IMR-90 (cell line): ENCODE data around the gene SCAMP1. TPM values are rescaled to one million over a fixed set of nuclear protein-coding genes. Genes with fewer than 3 reads are reported as not detected.
"Not testable (repeated sequence)": the region's sequence is repeated elsewhere in the genome, so short reads cannot be mapped to it uniquely, and the experiment has no call there.

Experiments
- ATAC-seq: fragments of 200-7000 bp; cut with Tn5 transposase; 2 replicates; pipeline ENCODE4 v1.9.1; 2020; ENCODE audit warnings: low read depth, mild to moderate bottlenecking, moderate library complexity
- BruUV-seq: library from RNA; stranded (reverse); fragments of 400-500 nt; replicated peaks from 2 replicates; lab custom pipeline; 2021; lab: Mats Ljungman, UMichigan
- CTCF ChIA-PET: fragments of 300-600 bp; formaldehyde crosslinking; extraction: SDS; loops from one replicate; lab custom pipeline; 2021; ENCODE audit warnings: antibody characterized with exemption; lab: Yijun Ruan, JAX
- POLR2A ChIA-PET: fragments of 300-600 bp; sonication (Branson Sonifier 250); formaldehyde crosslinking; loops from one replicate; lab custom pipeline; 2022; ENCODE audit warnings: antibody characterized with exemption; ENCODE audit not compliant: unreplicated experiment; lab: Charles Lee
- DNase-seq: peaks from one replicate; pipeline ENCODE4 v3.0.0; 2013
- H2AFZ ChIP-seq: replicated peaks from 2 replicates; pipeline ENCODE3; 2013; ENCODE audit warnings: low read length, mild to moderate bottlenecking; ENCODE audit not compliant: poor library complexity
- H2AK5ac ChIP-seq: 2 replicates; pipeline ENCODE4 v1.6.1; 2013; ENCODE audit warnings: low read depth, low read length, inconsistent platforms
- H2AK9ac ChIP-seq: replicated peaks from 2 replicates; pipeline ENCODE3; 2013; ENCODE audit warnings: mild to moderate bottlenecking, low read depth, low read length, moderate library complexity; ENCODE audit not compliant: poor library complexity
- H2BK120ac ChIP-seq: 2 replicates; pipeline ENCODE4 v1.6.1; 2013; ENCODE audit warnings: low read depth, low read length, inconsistent platforms
- H2BK15ac ChIP-seq: 3 replicates; pipeline ENCODE4 v1.6.1; 2013; ENCODE audit warnings: low read depth, low read length, inconsistent platforms
- H2BK20ac ChIP-seq: 2 replicates; pipeline ENCODE4 v1.6.1; 2013; ENCODE audit warnings: low read depth, mild to moderate bottlenecking, inconsistent platforms, low read length, moderate library complexity
- H2BK5ac ChIP-seq: 2 replicates; pipeline ENCODE4 v1.6.1; 2013; ENCODE audit warnings: mild to moderate bottlenecking, low read depth, low read length, inconsistent platforms; ENCODE audit not compliant: poor library complexity, severe bottlenecking
- H3K14ac ChIP-seq: replicated peaks from 2 replicates; pipeline ENCODE4 v1.6.1; 2013; ENCODE audit warnings: low read depth, low read length, inconsistent platforms
- H3K18ac ChIP-seq: 2 replicates; pipeline ENCODE4 v1.6.1; 2013; ENCODE audit warnings: low read depth, low read length, control low read depth
- H3K23ac ChIP-seq: 2 replicates; pipeline ENCODE4 v1.6.1; 2013; ENCODE audit warnings: low read depth, low read length, inconsistent platforms
- H3K27ac ChIP-seq: 2 replicates; pipeline ENCODE4 v1.5.1; 2013; ENCODE audit warnings: mild to moderate bottlenecking, control low read depth, low read length; ENCODE audit not compliant: insufficient read depth
- H3K27me3 ChIP-seq: 2 replicates; pipeline ENCODE4 v1.6.1; 2013; ENCODE audit warnings: low read length; ENCODE audit not compliant: control insufficient read depth, insufficient read depth
- H3K36me3 ChIP-seq: 2 replicates; pipeline ENCODE4 v1.6.1; 2013; ENCODE audit warnings: low read length, mixed read lengths; ENCODE audit not compliant: control insufficient read depth, insufficient read depth
- H3K4ac ChIP-seq: 2 replicates; pipeline ENCODE4 v1.6.1; 2013; ENCODE audit warnings: low read depth, low read length, inconsistent platforms
- H3K4me1 ChIP-seq: 2 replicates; pipeline ENCODE4 v1.6.1; 2013; ENCODE audit warnings: low read length, mixed read lengths; ENCODE audit not compliant: control insufficient read depth, insufficient read depth
- H3K4me2 ChIP-seq: 2 replicates; pipeline ENCODE4 v1.6.1; 2013; ENCODE audit warnings: low read depth, mild to moderate bottlenecking, control low read depth, low read length, moderate library complexity
- H3K4me3 ChIP-seq: 2 replicates; pipeline ENCODE4 v1.5.1; 2013; ENCODE audit warnings: low read depth, mild to moderate bottlenecking, control low read depth, low read length, moderate library complexity; ENCODE audit not compliant: insufficient read depth
- H3K56ac ChIP-seq: 2 replicates; pipeline ENCODE4 v1.6.1; 2013; ENCODE audit warnings: low read length, inconsistent platforms; ENCODE audit not compliant: insufficient read depth; ENCODE audit errors: extremely low read depth
- H3K79me1 ChIP-seq, 2 experiments: 2 replicates each; pipeline ENCODE4 v1.6.1; 2013; ENCODE audit warnings: low read length in 2 of 2, inconsistent platforms in 1 of 2, low read depth in 1 of 2
- H3K9ac ChIP-seq: 2 replicates; pipeline ENCODE4 v1.6.1; 2013; ENCODE audit warnings: low read depth, low read length, control low read depth
- H3K9me1 ChIP-seq: 2 replicates; pipeline ENCODE4 v1.6.1; 2013; ENCODE audit warnings: low read length, inconsistent platforms; ENCODE audit not compliant: insufficient read depth
- H3K9me3 ChIP-seq: 2 replicates; pipeline ENCODE4 v1.6.1; 2013; ENCODE audit warnings: low read length; ENCODE audit not compliant: control insufficient read depth, insufficient read depth
- H4K20me1 ChIP-seq: 2 replicates; pipeline ENCODE4 v1.6.1; 2013; ENCODE audit warnings: low read length, inconsistent platforms; ENCODE audit not compliant: insufficient read depth
- H4K5ac ChIP-seq: 2 replicates; pipeline ENCODE4 v1.6.1; 2013; ENCODE audit warnings: mild to moderate bottlenecking, low read depth, low read length, control low read depth
- H4K8ac ChIP-seq, 2 experiments: 2 replicates each; pipeline ENCODE4 v1.6.1; 2013; ENCODE audit warnings: low read depth in 2 of 2, low read length in 2 of 2, control low read depth in 1 of 2, inconsistent platforms in 1 of 2
- H4K91ac ChIP-seq: 2 replicates; pipeline ENCODE4 v1.6.1; 2013; ENCODE audit warnings: low read depth, low read length, inconsistent platforms; ENCODE audit not compliant: insufficient read depth
- CEBPB ChIP-seq: IDR thresholded peaks from 2 replicates; pipeline ENCODE4 v1.6.1; 2012; ENCODE audit warnings: low read depth, low read length, improper control_type of control experiment
- MAFK ChIP-seq: IDR thresholded peaks from 2 replicates; pipeline ENCODE4 v1.6.1; 2012; ENCODE audit warnings: low read depth, low read length, improper control_type of control experiment
- RCOR1 ChIP-seq: IDR thresholded peaks from 2 replicates; pipeline ENCODE4 v1.6.1; 2012; ENCODE audit warnings: mild to moderate bottlenecking, low read length, improper control_type of control experiment; ENCODE audit not compliant: insufficient replicate concordance
- WGBS, 2 experiments: methylation state at CpG; one replicate each; pipeline versions ENCODE4 v1.1.5 to v1.1.7; 2013; ENCODE audit warnings: missing lambda C conversion rate in 2 of 2; ENCODE audit not compliant: insufficient read length in 1 of 2; ENCODE audit errors: extremely low coverage in 2 of 2; 5-methylcytosine and 5-hydroxymethylcytosine counted together
- dilution Hi-C: fragments of 300-500 bp; cut with HindIII; formaldehyde crosslinking; loops from one replicate; pipeline ENCODE4 v1.14.3; 2018; ENCODE audit warnings: low sequenced_read_pairs; ENCODE audit not compliant: unreplicated experiment
- in situ Hi-C: fragments of 300-500 bp; cut with MboI; formaldehyde crosslinking; loops from 3 replicates; pipeline ENCODE4 v1.14.3; 2019; ENCODE audit warnings: low sequenced_read_pairs, inconsistent platforms, mixed read lengths
- intact Hi-C: fragments of 100-400 bp; cut with micrococcal nuclease; formaldehyde crosslinking; loops from 2 replicates; pipeline ENCODE4 v1.10.0; 2022
- polyA plus RNA-seq, 3 experiments: library from polyadenylated mRNA; depleted of rRNA; stranded (reverse); fragments of >200 nt; gene quantifications; 2 replicates each; pipeline ENCODE4 v1.2.3, GENCODE V29; 2012; ENCODE audit warnings: low replicate concordance in 1 of 3
- total RNA-seq: library from RNA; depleted of rRNA; stranded (reverse); fragments of >200 nt; gene quantifications from 2 replicates; pipeline ENCODE4 v1.2.3, GENCODE V29; 2012

The SCAMP1 gene
- total and polyA plus RNA-seq, 2 of the 4 experiments (the other 2 are of a cell fraction): 13.5 to 114 TPM

DNA sequence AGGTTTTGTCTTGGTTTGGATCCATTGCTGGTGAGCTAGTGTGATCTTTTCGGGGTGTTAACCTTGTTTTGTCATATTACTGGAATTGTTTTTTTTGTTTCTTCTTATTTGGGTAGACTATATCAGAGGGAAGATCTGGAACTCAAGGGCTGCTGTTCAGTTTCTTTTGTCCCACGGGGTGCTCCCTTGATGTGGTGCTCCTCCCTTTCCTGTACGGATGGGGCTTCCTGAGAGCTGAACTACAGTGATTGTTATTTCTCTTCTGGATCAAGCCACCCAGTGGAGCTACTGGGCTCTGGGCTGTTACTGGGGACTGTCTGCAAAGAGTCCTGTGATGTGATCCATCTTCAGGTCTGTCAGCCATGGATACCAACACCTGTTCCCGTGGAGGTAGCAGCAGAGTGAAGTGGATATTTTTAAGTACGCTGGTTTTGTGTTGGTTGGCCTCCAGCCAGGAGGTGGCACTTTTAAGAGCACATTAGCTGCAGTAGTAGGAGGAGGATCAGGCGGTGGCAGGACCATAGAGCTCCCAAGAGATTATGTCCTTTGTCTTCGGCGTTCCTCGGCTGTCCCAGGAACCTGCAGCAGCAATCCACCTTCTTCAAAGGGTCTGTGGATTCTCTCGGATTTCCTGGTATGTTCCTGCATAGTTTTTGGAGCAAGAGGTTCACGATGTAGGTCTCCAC lies 27.2 kb downstream of the SCAMP1 start:
- no peak overlapping the region for H3K4me3 ChIP-seq
- CTCF ChIA-PET: no interaction called here
- H4K8ac ChIP-seq: no peak overlapping the region
- no peak overlapping the region for H2AFZ ChIP-seq
- intact Hi-C loops (loop anchor here (2.0 kb wide), 1 partner anchor 13 kb away; no protein-coding TSS in a partner anchor), in situ Hi-C loops (no loop called here), dilution Hi-C loops (no loop called here)
- peaks cover 12 to 14% of the 10 kb centered on the region in 2 experiments for H3K79me1 ChIP-seq
- H4K20me1 ChIP-seq: no peaks in the 10 kb centered on the region
- H2BK20ac ChIP-seq: no peak overlapping the region
- no peak overlapping the region for H3K27ac ChIP-seq
- H3K9me3 ChIP-seq: no peaks in the 10 kb centered on the region
- H2BK15ac ChIP-seq: no peak overlapping the region
- TF ChIP-seq MAFK (no peak), RCOR1 (no peak), CEBPB (no peak)
- no peaks in the 10 kb centered on the region for H3K4me1 ChIP-seq
- no peak overlapping the region for H3K9ac ChIP-seq
- no peak overlapping the region for H3K4me2 ChIP-seq
- no peak overlapping the region for H2BK5ac ChIP-seq
- no CpG with 5 or more reads among the region's 11 CpGs for WGBS, 2 experiments
- POLR2A ChIA-PET: no interaction called here
- no peaks in the 10 kb centered on the region for H3K9me1 ChIP-seq
- H2AK5ac ChIP-seq: no peak overlapping the region
- ATAC-seq: no peak
- 0 out of 2 replicates have a peak, but pooled peaks cover 1% of the 10 kb centered on the region for H3K36me3 ChIP-seq
- no peak overlapping the region for H3K14ac ChIP-seq
- H3K18ac ChIP-seq: no peak overlapping the region
- H4K91ac ChIP-seq: no peak overlapping the region
- H2AK9ac ChIP-seq: no peak overlapping the region
- no peak overlapping the region for H3K56ac ChIP-seq
- no peak overlapping the region for H2BK120ac ChIP-seq
- no peak for DNase-seq
- H3K4ac ChIP-seq: no peak overlapping the region
- H4K5ac ChIP-seq: no peak overlapping the region
- H3K23ac ChIP-seq: no peak overlapping the region
- BruUV-seq: no TSS peak
- no peaks in the 10 kb centered on the region for H3K27me3 ChIP-seq

DNA sequence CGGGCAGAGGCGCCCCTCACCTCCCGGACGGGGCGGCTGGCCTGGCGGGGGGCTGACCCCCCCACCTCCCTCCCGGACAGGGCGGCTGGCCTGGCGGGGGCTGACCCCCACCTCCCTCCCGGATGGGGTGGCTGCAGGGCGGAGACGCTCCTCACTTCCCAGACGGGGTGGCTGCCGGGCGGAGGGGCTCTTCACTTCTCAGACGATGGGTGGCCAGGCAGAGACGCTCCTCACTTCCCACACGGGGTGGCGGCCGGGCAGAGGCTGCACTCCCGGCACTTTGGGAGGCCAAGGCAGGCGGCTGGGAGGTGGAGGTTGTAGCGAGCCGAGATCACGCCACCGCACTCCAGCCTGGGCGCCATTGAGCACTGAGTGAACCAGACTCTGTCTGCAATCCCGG lies 30.9 kb downstream of the SCAMP1 start:
- H3K4me2 ChIP-seq, in situ Hi-C loops: not testable (repeated sequence)

More for the DNA sequence above, 30.9 kb downstream of the SCAMP1 start:
- no CpG with 5 or more reads among the region's 28 CpGs for WGBS, 2 experiments
- H3K27me3 ChIP-seq, H2AK5ac ChIP-seq, H3K9ac ChIP-seq, H4K8ac ChIP-seq, H3K36me3 ChIP-seq, H2BK20ac ChIP-seq, dilution Hi-C loops, ATAC-seq, H2AFZ ChIP-seq, H2BK120ac ChIP-seq, H2BK5ac ChIP-seq, H2AK9ac ChIP-seq, H4K20me1 ChIP-seq, DNase-seq, H4K5ac ChIP-seq, H3K14ac ChIP-seq, H3K4me3 ChIP-seq, H3K4me1 ChIP-seq, H3K18ac ChIP-seq, BruUV-seq, H3K9me3 ChIP-seq, H3K4ac ChIP-seq, POLR2A ChIA-PET, intact Hi-C loops, H3K27ac ChIP-seq, H3K23ac ChIP-seq, H3K56ac ChIP-seq, H3K9me1 ChIP-seq, H2BK15ac ChIP-seq, H4K91ac ChIP-seq, CTCF ChIA-PET: not testable (repeated sequence)
- peaks cover 10 to 16% of the 10 kb centered on the region in 2 experiments for H3K79me1 ChIP-seq
